ENCODE measurements around the gene BOLA3.

Gene BOLA3

GRCh38 chr2:74152954-74153353 is 5.2 kb upstream of the BOLA3 start:
- TF ChIP-seq ZNF302 (tag by site-specific recombination; IDR thresholded peaks at IDR 0.05; ENCODE audit: low read depth), result no peak
- TF ChIP-seq ZNF391 (tag by site-specific recombination; IDR thresholded peaks at IDR 0.05; ENCODE audit: borderline replicate concordance, low read depth), result no peak
- TF ChIP-seq ZNF404 (tag by site-specific recombination; IDR thresholded peaks at IDR 0.05), result no peak
- TF ChIP-seq ZNF239 (tag by site-specific recombination; IDR thresholded peaks at IDR 0.05), result no peak
- no peak for TF ChIP-seq ZNF2 (tag by site-specific recombination; IDR thresholded peaks at IDR 0.05)
- TF ChIP-seq ZNF670 (tag by site-specific recombination; IDR thresholded peaks at IDR 0.05; ENCODE audit: low read depth), result no peak
- TF ChIP-seq ZNF560 (tag by site-specific recombination; IDR thresholded peaks at IDR 0.05; ENCODE audit: borderline replicate concordance), result no peak
- TF ChIP-seq, protein P1, sequence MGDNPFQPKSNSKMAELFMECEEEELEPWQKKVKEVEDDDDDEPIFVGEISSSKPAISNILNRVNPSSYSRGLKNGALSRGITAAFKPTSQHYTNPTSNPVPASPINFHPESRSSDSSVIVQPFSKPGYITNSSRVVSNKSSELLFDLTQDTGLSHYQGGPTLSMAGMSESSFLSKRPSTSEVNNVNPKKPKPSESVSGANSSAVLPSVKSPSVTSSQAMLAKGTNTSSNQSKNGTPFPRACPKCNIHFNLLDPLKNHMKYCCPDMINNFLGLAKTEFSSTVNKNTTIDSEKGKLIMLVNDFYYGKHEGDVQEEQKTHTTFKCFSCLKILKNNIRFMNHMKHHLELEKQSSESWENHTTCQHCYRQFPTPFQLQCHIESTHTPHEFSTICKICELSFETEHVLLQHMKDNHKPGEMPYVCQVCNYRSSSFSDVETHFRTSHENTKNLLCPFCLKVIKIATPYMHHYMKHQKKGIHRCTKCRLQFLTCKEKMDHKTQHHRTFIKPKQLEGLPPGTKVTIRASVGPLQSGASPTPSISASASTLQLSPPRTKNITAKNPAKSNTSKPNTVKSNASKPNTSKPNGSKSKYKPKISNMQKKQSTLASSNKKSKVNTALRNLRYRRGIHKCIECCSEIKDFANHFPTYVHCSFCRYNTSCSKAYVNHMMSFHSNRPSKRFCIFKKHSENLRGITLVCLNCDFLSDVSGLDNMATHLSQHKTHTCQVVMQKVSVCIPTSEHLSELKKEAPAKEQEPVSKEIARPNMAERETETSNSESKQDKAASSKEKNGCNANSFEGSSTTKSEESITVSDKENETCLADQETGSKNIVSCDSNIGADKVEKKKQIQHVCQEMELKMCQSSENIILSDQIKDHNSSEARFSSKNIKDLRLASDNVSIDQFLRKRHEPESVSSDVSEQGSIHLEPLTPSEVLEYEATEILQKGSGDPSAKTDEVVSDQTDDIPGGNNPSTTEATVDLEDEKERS (tag by site-specific recombination; IDR thresholded peaks at IDR 0.05), result no peak
- TF ChIP-seq PRDM1 (tag by site-specific recombination; IDR thresholded peaks at IDR 0.05), result no peak
- no peak for TF ChIP-seq ZNF214 (tag by site-specific recombination; IDR thresholded peaks at IDR 0.05; ENCODE audit: borderline replicate concordance)
- no peak for TF ChIP-seq ZSCAN23 (tag by site-specific recombination; IDR thresholded peaks at IDR 0.05)
- no peak for TF ChIP-seq KLF16 (tag by site-specific recombination; IDR thresholded peaks at IDR 0.05)
- no peak for TF ChIP-seq ZNF23 (tag by site-specific recombination; IDR thresholded peaks at IDR 0.05; ENCODE audit: borderline replicate concordance)
- no peak for TF ChIP-seq ZNF155 (tag by site-specific recombination; IDR thresholded peaks at IDR 0.05)
- no peak for TF ChIP-seq ZNF202 (tag by site-specific recombination; IDR thresholded peaks at IDR 0.05; ENCODE audit: borderline replicate concordance)
- no peak for TF ChIP-seq ZIC2 (tag by site-specific recombination; IDR thresholded peaks at IDR 0.05)
- ChIA-PET CTCF (interaction anchor here (0.6 to 7.5 kb wide), 2 partner anchors 87 to 328 kb away, joined by 3 to 155 read pairs; partner anchors contain the start of gene STAMBP), POLR2A (interaction anchor here (2.1 kb wide), 1 partner anchor 46 kb away, joined by 8 read pairs; the partner anchor contains the start of gene MTHFD2)
- Histone ChIP-seq H3K36me3 (ENCODE audit: control insufficient read depth in 2 of 2, insufficient read depth in 1 of 2, low read length in 2 of 2) (peaks cover 44 to 70% of the 10 kb centered on the region in 2 experiments), H3K27ac (ENCODE audit: extremely low read depth, low read depth, low read length) (no peak overlapping the region), H3K9me3 (ENCODE audit: control insufficient read depth, insufficient read depth, low read depth, low read length) (no peaks in the 10 kb centered on the region), H3K4me1 (ENCODE audit: control insufficient read depth, insufficient read depth, low read length) (no peaks in the 10 kb centered on the region), H3K4me3 (ENCODE audit: low read depth, low read length) (no peak overlapping the region)

GRCh38 chr2:74149570-74150319 is 2.0 kb upstream of the BOLA3 start:
- peaks cover 15 to 44% of the 10 kb centered on the region in 2 experiments for H3K36me3 ChIP-seq (ENCODE audit: control insufficient read depth in 2 of 2, insufficient read depth in 1 of 2, low read length in 2 of 2)
- POLR2A ChIA-PET, result interaction anchor here (4.2 kb wide), 1 partner anchor 29 kb away, joined by 22 read pairs; the partner anchor contains the start of gene MOB1A
- H3K27ac ChIP-seq (ENCODE audit: extremely low read depth, low read depth, low read length), result no peak overlapping the region
- H3K9me3 ChIP-seq (ENCODE audit: control insufficient read depth, insufficient read depth, low read depth, low read length), result no peaks in the 10 kb centered on the region
- no peaks in the 10 kb centered on the region for H3K4me1 ChIP-seq (ENCODE audit: control insufficient read depth, insufficient read depth, low read length)
- CTCF ChIA-PET, result interaction anchor here (0.7 to 7.5 kb wide), 8 partner anchors 11 to 470 kb away, joined by 3 to 155 read pairs (median 3); partner anchors contain the start of gene STAMBP
- H3K4me3 ChIP-seq (ENCODE audit: low read depth, low read length), result no peak overlapping the region
- TF ChIP-seq GLI2 (tag by site-specific recombination; IDR thresholded peaks at IDR 0.05; ENCODE audit: borderline replicate concordance, low read depth) (no peak), ZNF138 (tag by site-specific recombination; IDR thresholded peaks at IDR 0.05; ENCODE audit: borderline replicate concordance) (no peak), ZNF202 (tag by site-specific recombination; IDR thresholded peaks at IDR 0.05; ENCODE audit: borderline replicate concordance) (no peak), ZNF302 (tag by site-specific recombination; IDR thresholded peaks at IDR 0.05; ENCODE audit: low read depth) (no peak), ZNF514 (tag by site-specific recombination; IDR thresholded peaks at IDR 0.05) (no peak), ZNF311 (tag by site-specific recombination; IDR thresholded peaks at IDR 0.05; ENCODE audit: borderline replicate concordance) (no peak), ZNF292 (tag by site-specific recombination; IDR thresholded peaks at IDR 0.05; ENCODE audit: borderline replicate concordance, low read depth) (no peak), ZNF449 (tag by site-specific recombination; IDR thresholded peaks at IDR 0.05) (no peak), ZNF677 (tag by site-specific recombination; IDR thresholded peaks at IDR 0.05) (no peak), ZNF114 (tag by site-specific recombination; IDR thresholded peaks at IDR 0.05) (no peak), ZNF148 (tag by site-specific recombination; IDR thresholded peaks at IDR 0.05; ENCODE audit: borderline replicate concordance) (no peak)
- TF ChIP-seq, protein P2, sequence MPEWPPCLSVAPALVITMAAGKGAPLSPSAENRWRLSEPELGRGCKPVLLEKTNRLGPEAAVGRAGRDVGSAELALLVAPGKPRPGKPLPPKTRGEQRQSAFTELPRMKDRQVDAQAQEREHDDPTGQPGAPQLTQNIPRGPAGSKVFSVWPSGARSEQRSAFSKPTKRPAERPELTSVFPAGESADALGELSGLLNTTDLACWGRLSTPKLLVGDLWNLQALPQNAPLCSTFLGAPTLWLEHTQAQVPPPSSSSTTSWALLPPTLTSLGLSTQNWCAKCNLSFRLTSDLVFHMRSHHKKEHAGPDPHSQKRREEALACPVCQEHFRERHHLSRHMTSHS (tag by site-specific recombination; IDR thresholded peaks at IDR 0.05), result no peak
